LNCAP (cell line): Measurements from ENCODE around the gene OR5B2.

ENCODE experiments used
- TF ChIP-seq, protein P1 (sequence below): fragments of 450-650 bp; IDR thresholded peaks from 2 replicates; pipeline ENCODE4 v1.5.1; 2017; ENCODE audit warnings: mild to moderate bottlenecking

The OR5B2 gene

DNA sequence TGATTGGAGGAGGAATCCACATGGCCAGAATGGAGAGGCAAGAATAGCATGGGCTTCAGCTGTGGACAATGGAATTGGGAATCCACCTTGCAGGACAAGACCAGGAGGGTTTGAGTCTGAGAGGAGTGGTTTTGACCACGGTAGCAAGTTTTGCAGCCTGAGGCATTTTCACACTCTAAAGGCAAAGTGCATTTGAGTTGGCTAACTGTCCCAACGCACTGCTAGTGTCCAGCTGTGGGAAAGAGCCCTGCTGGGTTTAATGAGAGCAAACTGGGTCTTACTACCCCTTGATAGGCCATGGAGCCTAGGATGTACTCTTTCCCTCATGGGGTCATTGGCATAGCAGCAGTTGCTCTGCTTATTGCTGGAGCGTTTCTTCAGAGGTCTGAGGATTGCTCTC lies at the start of gene OR5B2:
TSS of gene OR5B2 (minus strand) at position 101 of the 400 bp plus-strand sequence. CDS start 4,860 bp downstream, outside the sequence.
- TF ChIP-seq, protein P1, sequence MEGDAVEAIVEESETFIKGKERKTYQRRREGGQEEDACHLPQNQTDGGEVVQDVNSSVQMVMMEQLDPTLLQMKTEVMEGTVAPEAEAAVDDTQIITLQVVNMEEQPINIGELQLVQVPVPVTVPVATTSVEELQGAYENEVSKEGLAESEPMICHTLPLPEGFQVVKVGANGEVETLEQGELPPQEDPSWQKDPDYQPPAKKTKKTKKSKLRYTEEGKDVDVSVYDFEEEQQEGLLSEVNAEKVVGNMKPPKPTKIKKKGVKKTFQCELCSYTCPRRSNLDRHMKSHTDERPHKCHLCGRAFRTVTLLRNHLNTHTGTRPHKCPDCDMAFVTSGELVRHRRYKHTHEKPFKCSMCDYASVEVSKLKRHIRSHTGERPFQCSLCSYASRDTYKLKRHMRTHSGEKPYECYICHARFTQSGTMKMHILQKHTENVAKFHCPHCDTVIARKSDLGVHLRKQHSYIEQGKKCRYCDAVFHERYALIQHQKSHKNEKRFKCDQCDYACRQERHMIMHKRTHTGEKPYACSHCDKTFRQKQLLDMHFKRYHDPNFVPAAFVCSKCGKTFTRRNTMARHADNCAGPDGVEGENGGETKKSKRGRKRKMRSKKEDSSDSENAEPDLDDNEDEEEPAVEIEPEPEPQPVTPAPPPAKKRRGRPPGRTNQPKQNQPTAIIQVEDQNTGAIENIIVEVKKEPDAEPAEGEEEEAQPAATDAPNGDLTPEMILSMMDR: no peak

- TF ChIP-seq, protein P1: no peak
Measured at GRCh38 chr11:58471892-58472291, 44.0 kb upstream of the OR5B2 start.

DNA sequence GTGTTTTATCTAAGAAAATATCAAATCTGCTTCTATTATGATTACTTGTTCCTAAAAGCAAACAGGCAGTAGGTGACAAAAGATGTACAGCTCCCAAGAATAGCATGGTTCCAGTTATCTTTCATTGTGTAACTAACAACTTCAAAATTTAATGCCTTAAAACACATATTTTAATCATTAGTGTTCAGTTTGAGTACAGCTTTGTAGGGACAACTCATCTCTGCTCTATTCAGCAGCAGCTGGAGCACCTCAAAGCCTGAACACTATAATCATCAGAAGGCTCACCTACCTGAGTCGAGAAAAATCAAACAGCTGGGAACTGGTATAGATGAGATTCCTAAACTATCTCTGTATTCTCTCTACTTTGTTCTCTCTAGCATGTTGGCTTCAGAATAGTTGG lies 38.4 kb upstream of the OR5B2 start:
- TF ChIP-seq, protein P1: no peak

- TF ChIP-seq, protein P1: no peak
Measured at GRCh38 chr11:58465690-58466089, 37.8 kb upstream of the OR5B2 start.

- TF ChIP-seq, protein P1: no peak
Measured at GRCh38 chr11:58451585-58451984, 23.7 kb upstream of the OR5B2 start.

DNA sequence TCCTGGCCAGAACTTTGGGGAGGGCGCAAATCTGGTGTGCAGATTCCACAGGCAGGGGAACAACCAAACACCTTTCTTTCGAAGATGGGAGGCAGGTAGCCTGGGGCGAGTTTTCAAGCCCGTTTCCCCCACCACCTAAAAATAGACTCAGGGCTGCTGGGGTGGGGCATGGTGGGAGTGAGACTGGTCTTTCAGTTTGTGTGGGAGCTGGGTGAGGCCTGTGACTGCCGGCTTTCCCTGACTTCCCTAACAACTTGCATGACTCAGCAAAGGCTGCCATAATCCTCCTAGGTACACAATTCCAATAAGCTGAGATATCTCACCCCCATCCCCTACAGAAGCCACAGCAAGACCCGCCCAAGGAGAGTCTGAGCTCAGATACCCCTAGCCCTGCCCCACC lies 18.4 kb upstream of the OR5B2 start:
- TF ChIP-seq, protein P1: no peak

DNA sequence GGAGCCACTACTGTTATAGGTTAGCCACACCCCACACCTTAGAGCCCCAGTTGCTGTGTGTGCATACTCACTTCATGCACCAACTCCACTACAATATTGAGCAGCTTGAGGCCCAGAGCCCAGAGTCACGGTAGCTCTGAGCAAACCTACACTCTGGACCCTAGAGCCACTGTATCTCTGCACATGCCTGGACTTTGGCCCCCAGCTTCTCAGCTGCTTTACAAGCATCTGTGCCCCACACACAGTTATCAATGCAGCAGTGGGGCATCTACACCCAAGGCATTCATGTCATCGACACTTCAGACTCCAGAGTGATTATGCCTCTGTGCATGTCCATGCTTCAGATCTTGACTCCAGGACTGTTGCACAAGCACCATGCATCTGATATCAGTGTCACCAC lies 16.4 kb upstream of the OR5B2 start:
- TF ChIP-seq, protein P1: no peak

DNA sequence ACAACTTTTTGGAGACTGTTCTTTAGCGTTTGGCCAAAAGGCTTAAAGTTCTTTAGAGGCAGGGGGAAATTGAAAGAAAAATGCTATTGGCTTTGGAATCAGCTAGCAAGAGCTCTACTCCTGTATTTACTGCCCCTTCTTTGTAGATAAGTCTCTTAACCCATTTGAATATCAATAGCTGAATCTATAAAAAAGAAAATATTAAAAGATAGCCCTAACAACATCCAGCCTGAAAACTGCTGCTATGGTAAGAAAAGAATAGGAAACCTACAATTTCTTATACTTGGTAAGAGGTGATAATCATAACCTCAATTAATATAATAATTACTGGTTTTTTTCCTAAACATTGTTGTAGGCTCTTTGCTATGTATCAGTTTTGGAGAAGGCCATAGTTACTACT lies 14.2 kb upstream of the OR5B2 start, which contains the start of gene OR5B12:
TSS of gene OR5B12 (minus strand) at position 101 of the 400 bp plus-strand sequence. CDS start 2,085 bp downstream, outside the sequence.
- TF ChIP-seq, protein P1: no peak
